Measurements from ENCODE around the gene ITGB5.

The ITGB5 gene

GRCh38 chr3:124915254-124915653 lies 28.1 kb upstream of the ITGB5 start:
- TF ChIP-seq CTCF (IDR thresholded peaks at IDR 0.05; ENCODE audit: low read depth, low read length): no peak
- H3K4me3 ChIP-seq (ENCODE audit: low read depth, low read length): no peak overlapping the region

- no peak for TF ChIP-seq CTCF (IDR thresholded peaks at IDR 0.05; ENCODE audit: low read depth, low read length)
- H3K4me3 ChIP-seq (ENCODE audit: low read depth, low read length): no peak overlapping the region
Measured at GRCh38 chr3:124907957-124908356, 20.8 kb upstream of the ITGB5 start.

GRCh38 chr3:124904835-124905492 lies 17.8 kb upstream of the ITGB5 start:
- no peak for TF ChIP-seq CTCF (IDR thresholded peaks at IDR 0.05; ENCODE audit: low read depth, low read length)
- no peak overlapping the region for H3K4me3 ChIP-seq (ENCODE audit: low read depth, low read length)

- no peak overlapping the region for H3K4me3 ChIP-seq (ENCODE audit: low read depth, low read length)
- no peak for TF ChIP-seq CTCF (IDR thresholded peaks at IDR 0.05; ENCODE audit: low read depth, low read length)
Measured at GRCh38 chr3:124903896-124904834, 17.0 kb upstream of the ITGB5 start.

- no peak overlapping the region for H3K4me3 ChIP-seq (ENCODE audit: low read depth, low read length)
- no peak for TF ChIP-seq CTCF (IDR thresholded peaks at IDR 0.05; ENCODE audit: low read depth, low read length)
Measured at GRCh38 chr3:124896824-124897526, 9.8 kb upstream of the ITGB5 start.

- no peak overlapping the region for H3K4me3 ChIP-seq (ENCODE audit: low read depth, low read length)
- TF ChIP-seq CTCF (IDR thresholded peaks at IDR 0.05; ENCODE audit: low read depth, low read length): no peak
Measured at GRCh38 chr3:124895756-124896155, 8.6 kb upstream of the ITGB5 start.
